GM23338 (cell line): ENCODE measurements around the gene CUEDC2. TPM values are rescaled to one million over a fixed set of nuclear protein-coding genes. Genes with fewer than 3 reads are reported as not detected.

Source experiments
- ATAC-seq: fragments of 200-7000 bp; cut with Tn5 transposase; 3 replicates; pipeline ENCODE4 v1.9.1; 2020
- DNase-seq: peaks from one replicate; pipeline ENCODE4 v3.0.0-alpha.2; 2015; ENCODE audit warnings: low spot score
- H2AFZ ChIP-seq: fragments of 200-600 bp; sonication (generic); 2 replicates; pipeline ENCODE4 v1.8.0; 2016; ENCODE audit warnings: antibody characterized with exemption, mild to moderate bottlenecking, moderate library complexity
- H3F3A ChIP-seq: fragments of 200-600 bp; sonication (generic); replicated peaks from 2 replicates; pipeline ENCODE4 v1.8.0; 2017; ENCODE audit warnings: antibody characterized with exemption, mixed run types, low read depth
- H3K27ac ChIP-seq: fragments of 200-600 bp; sonication (generic); 2 replicates; pipeline ENCODE4 v1.6.1; 2016; ENCODE audit warnings: low read depth
- H3K27me3 ChIP-seq: fragments of 200-600 bp; sonication (generic); 2 replicates; pipeline ENCODE4 v1.8.0; 2016; ENCODE audit warnings: mild to moderate bottlenecking, mixed run types, moderate library complexity; ENCODE audit not compliant: insufficient read depth
- H3K36me3 ChIP-seq: fragments of 200-600 bp; sonication (generic); 2 replicates; pipeline ENCODE4 v1.8.0; 2016; ENCODE audit warnings: mild to moderate bottlenecking; ENCODE audit not compliant: insufficient read depth
- H3K4me1 ChIP-seq: fragments of 200-600 bp; sonication (generic); 2 replicates; pipeline ENCODE4 v1.8.0; 2016; ENCODE audit warnings: mild to moderate bottlenecking, moderate library complexity; ENCODE audit not compliant: insufficient read depth
- H3K4me2 ChIP-seq: fragments of 200-600 bp; sonication (generic); 2 replicates; pipeline ENCODE4 v1.7.1; 2017; ENCODE audit warnings: mixed run types
- H3K4me3 ChIP-seq: fragments of 200-600 bp; sonication (generic); 2 replicates; pipeline ENCODE4 v1.6.1; 2016; ENCODE audit warnings: mixed run types
- H3K79me2 ChIP-seq: fragments of 200-600 bp; sonication (generic); replicated peaks from 2 replicates; pipeline ENCODE4 v1.8.0; 2017; ENCODE audit warnings: mild to moderate bottlenecking; ENCODE audit not compliant: insufficient read depth
- H3K9me2 ChIP-seq: fragments of 200-600 bp; sonication (generic); 2 replicates; pipeline ENCODE4 v1.8.0; 2017; ENCODE audit not compliant: insufficient read depth
- H4K20me1 ChIP-seq: fragments of 200-600 bp; sonication (generic); replicated peaks from 2 replicates; pipeline ENCODE4 v1.8.0; 2017; ENCODE audit warnings: mild to moderate bottlenecking; ENCODE audit not compliant: insufficient read depth
- H3K27ac Mint-ChIP-seq: 2 replicates; pipeline ENCODE4 v1.8.0; 2020; ENCODE audit warnings: inconsistent platforms, mild to moderate bottlenecking, moderate library complexity, mixed read lengths
- H3K27me3 Mint-ChIP-seq: 3 replicates; pipeline ENCODE4 v1.8.0; 2022; ENCODE audit warnings: low read depth, mild to moderate bottlenecking, moderate library complexity, mixed read lengths, inconsistent platforms; ENCODE audit not compliant: insufficient read depth, poor library complexity
- H3K36me3 Mint-ChIP-seq: 3 replicates; pipeline ENCODE4 v1.8.0; 2021; ENCODE audit warnings: low read depth, mild to moderate bottlenecking, inconsistent platforms, moderate library complexity, mixed read lengths
- H3K4me1 Mint-ChIP-seq: 3 replicates; pipeline ENCODE4 v1.8.0; 2020; ENCODE audit warnings: mild to moderate bottlenecking, inconsistent platforms, mixed read lengths
- H3K4me3 Mint-ChIP-seq: 3 replicates; pipeline ENCODE4 v1.8.0; 2021; ENCODE audit warnings: moderate library complexity, mild to moderate bottlenecking, inconsistent platforms, mixed read lengths
- H3K9me3 Mint-ChIP-seq: 3 replicates; pipeline ENCODE4 v1.8.0; 2020; ENCODE audit warnings: moderate library complexity, mild to moderate bottlenecking, inconsistent platforms, mixed read lengths
- CREB1 ChIP-seq: fragments of 250-450 bp; sonication (Bioruptor Pico); IDR thresholded peaks from 2 replicates; pipeline ENCODE4 v1.5.0; 2020; ENCODE audit warnings: low read depth, mild to moderate bottlenecking, moderate library complexity
- CTCF ChIP-seq, 2 experiments: fragments of 200-600 bp in 1 of 2; sonication (generic) in 1 of 2; conservative IDR thresholded peaks; 2 replicates each; pipeline versions ENCODE4 v1.5.1 to v1.6.1; 2016 to 2017; ENCODE audit warnings: antibody characterized with exemption in 2 of 2, low read depth in 2 of 2, mild to moderate bottlenecking in 2 of 2, moderate library complexity in 1 of 2
- EZH2phosphoT487 ChIP-seq: fragments of 200-600 bp; sonication (generic); IDR thresholded peaks from one replicate; pipeline ENCODE4 v1.8.1; 2018; ENCODE audit warnings: antibody characterized with exemption; ENCODE audit not compliant: unreplicated experiment
- JUNB ChIP-seq: IDR thresholded peaks from one replicate; pipeline ENCODE4 v1.6.1; 2016; ENCODE audit warnings: antibody characterized with exemption; ENCODE audit not compliant: unreplicated experiment
- NANOG ChIP-seq: IDR thresholded peaks from 2 replicates; pipeline ENCODE4 v1.6.1; 2016; ENCODE audit warnings: antibody characterized with exemption, borderline replicate concordance
- REST ChIP-seq: IDR thresholded peaks from one replicate; pipeline ENCODE4 v1.6.1; 2018; ENCODE audit warnings: antibody characterized with exemption; ENCODE audit not compliant: unreplicated experiment
- STAT1 ChIP-seq: IDR thresholded peaks from one replicate; pipeline ENCODE4 v1.6.1; 2016; ENCODE audit warnings: antibody characterized with exemption; ENCODE audit not compliant: unreplicated experiment
- ZNF114 ChIP-seq: fragments of 250-450 bp; sonication (Bioruptor Pico); IDR thresholded peaks from 2 replicates; pipeline ENCODE4 v1.5.0; 2020; ENCODE audit warnings: mild to moderate bottlenecking, moderate library complexity
- ZNF331 ChIP-seq: fragments of 250-450 bp; sonication (Bioruptor Pico); IDR thresholded peaks from 2 replicates; pipeline ENCODE4 v1.5.0; 2020; ENCODE audit warnings: low read depth, mild to moderate bottlenecking, moderate library complexity
- polyA plus RNA-seq: library from polyadenylated mRNA; unstranded; fragments of >200 nt; fragmentation: Nextera tagmentation; extraction: Ambion mirVana; gene quantifications from 2 replicates; pipeline ENCODE4 v1.2.1, GENCODE V29; 2016
- total RNA-seq: library from RNA; depleted of rRNA; stranded (reverse); fragments of >200 nt; shearing (Covaris generic); gene quantifications from 2 replicates; pipeline ENCODE4 v1.2.3, GENCODE V29; 2014

The CUEDC2 gene
- total and polyA plus RNA-seq, 2 experiments from 2014 or later: 39.2 to 47.3 TPM

GRCh38 chr10:102423372-102423968 is 8.9 kb downstream of the CUEDC2 start (continued):
- TF ChIP-seq REST (no peak), NANOG (no peak), EZH2phosphoT487 (no peak), CREB1 (no peak), JUNB (no peak), ZNF331 (CRISPR knock-in tag) (no peak)

- Histone ChIP-seq H3K79me2 (no peaks in the 10 kb centered on the region), H3K4me1 (peaks cover 15% of the 10 kb centered on the region), H3K9me2 (no peaks in the 10 kb centered on the region), H3F3A (peaks cover 27% of the 10 kb centered on the region), H3K27ac (peak overlapping the region; percentile 19; the same call in 1 of the 2 replicates), H3K36me3 (no peaks in the 10 kb centered on the region; the same call in 1 of the 2 replicates), H4K20me1 (no peaks in the 10 kb centered on the region; the same call in none of the 2 replicates), H2AFZ (no peak overlapping the region), H3K27me3 (0 out of 2 replicates have a peak, but pooled peaks cover 6% of the 10 kb centered on the region), H3K4me3 (peak overlapping the region; percentile 82), H3K4me2 (peak overlapping the region; percentile 100)
- DNase-seq (peak; percentile 87), ATAC-seq (peak; percentile 23)
- peak overlapping the region; percentile 97 for H3K4me3 Mint-ChIP-seq
- H3K9me3 Mint-ChIP-seq: no peaks in the 10 kb centered on the region; the same call in 2 of the 3 replicates
- no peak overlapping the region for H3K27ac Mint-ChIP-seq
- H3K27me3 Mint-ChIP-seq: peaks cover 36% of the 10 kb centered on the region
- peaks cover 16% of the 10 kb centered on the region for H3K4me1 Mint-ChIP-seq
- peaks cover 16% of the 10 kb centered on the region for H3K36me3 Mint-ChIP-seq
- TF ChIP-seq CTCF (conservative IDR thresholded peaks at IDR 0.05; ENCODE audit: low read depth in 2 of 2) (peak; percentile 65 to 97), NANOG (no peak), EZH2phosphoT487 (no peak), JUNB (no peak), REST (no peak), ZNF114 (CRISPR knock-in tag) (no peak), STAT1 (no peak)
Observed at GRCh38 chr10:102422545-102423129, 9.7 kb downstream of the CUEDC2 start.
